K562 (cell line): ENCODE measurements around the gene RAB6C. TPM values are rescaled to one million over a fixed set of nuclear protein-coding genes. Genes with fewer than 3 reads are reported as not detected.
A peak's percentile ranks its signal among the peaks of the same experiment; 100 is the strongest.
"Not testable (repeated sequence)": the region's sequence is repeated elsewhere in the genome, so short reads cannot be mapped to it uniquely, and the experiment has no call there.

Source experiments
- ATAC-seq: fragments of 200-7000 bp; cut with Tn5 transposase; 3 replicates; pipeline ENCODE4 v1.9.1; 2020; ENCODE audit warnings: moderate library complexity
- Bru-seq: library from RNA; stranded (reverse); fragments of 400-500 nt; gene quantifications from one replicate; lab custom pipeline; 2021; lab: Mats Ljungman, UMichigan
- BruChase-seq, 2 experiments: library from RNA; stranded (reverse); fragments of 400-500 nt; gene quantifications; one replicate each; lab custom pipeline; 2021; lab: Mats Ljungman, UMichigan
- BruUV-seq: library from RNA; stranded (reverse); fragments of 400-500 nt; replicated peaks from 2 replicates; lab custom pipeline; 2021; lab: Mats Ljungman, UMichigan
- CTCF ChIA-PET: fragments of 300-600 bp; formaldehyde crosslinking; extraction: SDS; loops from one replicate; lab custom pipeline; 2021; ENCODE audit warnings: low intra/inter-chr PET ratio; lab: Yijun Ruan, JAX
- POLR2A ChIA-PET: fragments of 300-600, 350-650 bp; sonication (Branson Sonifier 250); formaldehyde crosslinking; extraction: SDS; loops from one replicate; lab custom pipeline; 2021; ENCODE audit warnings: antibody characterized with exemption, inconsistent platforms; lab: Yijun Ruan, JAX
- DNase-seq, 4 experiments: peaks; one replicate each; pipeline versions ENCODE4 v3.0.0 to v3.0.0-alpha.2; 2011 to 2018; ENCODE audit warnings: low spot score in 3 of 4, mixed read lengths in 3 of 4; ENCODE audit errors: extremely low read depth in 1 of 4
- FAIRE-seq: peaks from 2 replicates; lab custom pipeline; 2011; peaks lifted over from hg19 to GRCh38; lab: Jason Lieb, UNC
- H2AFZ ChIP-seq: 2 replicates; pipeline ENCODE4 v1.6.0; 2011; ENCODE audit warnings: low read depth, low read length, control low read depth, inconsistent platforms
- H3K27ac ChIP-seq: fragments of 200-600 bp; 3 replicates; pipeline ENCODE4 v1.8.0; 2011; ENCODE audit warnings: low read depth, mild to moderate bottlenecking, control low read depth, inconsistent platforms, low read length, moderate library complexity, mixed read lengths; ENCODE audit errors: extremely low read depth
- H3K27me3 ChIP-seq, 2 experiments: fragments of 300-600 bp in 1 of 2; 2 replicates in 1 of 2; 3 replicates in 1 of 2; pipeline versions ENCODE4 v1.6.0 to v1.8.0; 2011; ENCODE audit warnings: inconsistent platforms in 2 of 2, low read length in 2 of 2, mild to moderate bottlenecking in 1 of 2, mixed read lengths in 1 of 2, moderate library complexity in 1 of 2; ENCODE audit not compliant: control insufficient read depth in 2 of 2, insufficient read depth in 2 of 2
- H3K36me3 ChIP-seq: fragments of 300-600 bp; 3 replicates; pipeline ENCODE4 v1.8.0; 2011; ENCODE audit warnings: mild to moderate bottlenecking, low read length, inconsistent platforms; ENCODE audit not compliant: control insufficient read depth, insufficient read depth
- H3K4me1 ChIP-seq, 2 experiments: fragments of 200-600 bp in 1 of 2; replicated peaks in 1 of 2; 2 replicates in 1 of 2; 3 replicates in 1 of 2; pipeline versions ENCODE4 v1.5.1 to v1.8.0; 2011; ENCODE audit warnings: inconsistent platforms in 2 of 2, low read length in 2 of 2, mild to moderate bottlenecking in 1 of 2, mixed read lengths in 1 of 2, moderate library complexity in 1 of 2; ENCODE audit not compliant: control insufficient read depth in 2 of 2, insufficient read depth in 2 of 2
- H3K4me2 ChIP-seq: 2 replicates; pipeline ENCODE4 v1.6.1; 2011; ENCODE audit warnings: low read length, control low read depth, inconsistent platforms, mixed read lengths; ENCODE audit not compliant: insufficient read depth
- H3K4me3 ChIP-seq: fragments of 200-600 bp; sonication (generic), shearing (Covaris generic); 2 replicates; pipeline ENCODE4 v1.5.1; 2016; ENCODE audit warnings: control low read depth, inconsistent platforms
- H3K79me2 ChIP-seq: fragments of 200-600 bp; 3 replicates; pipeline ENCODE4 v1.8.0; 2011; ENCODE audit warnings: low read length, inconsistent platforms; ENCODE audit not compliant: control insufficient read depth, insufficient read depth
- H3K9ac ChIP-seq, 2 experiments: 2 replicates each; pipeline versions ENCODE4 v1.6.0 to v1.6.1; 2011; ENCODE audit warnings: low read depth in 2 of 2, low read length in 2 of 2, control low read depth in 1 of 2, inconsistent platforms in 1 of 2, mild to moderate bottlenecking in 1 of 2, mixed read lengths in 1 of 2; ENCODE audit not compliant: insufficient read depth in 1 of 2
- H3K9me1 ChIP-seq: one replicate; pipeline ENCODE4 v1.6.0; 2011; ENCODE audit warnings: inconsistent platforms, mild to moderate bottlenecking, low read length, moderate library complexity; ENCODE audit not compliant: control insufficient read depth, insufficient read depth
- H3K9me3 ChIP-seq: replicated peaks from 2 replicates; pipeline ENCODE4 v1.5.1; 2011; ENCODE audit warnings: low read depth, low read length, inconsistent platforms; ENCODE audit not compliant: control insufficient read depth, insufficient read depth
- H4K20me1 ChIP-seq: replicated peaks from 2 replicates; pipeline ENCODE4 v1.6.1; 2011; ENCODE audit warnings: low read length, inconsistent platforms, mixed read lengths; ENCODE audit not compliant: control insufficient read depth, insufficient read depth
- ARID2 ChIP-seq: fragments of 450-650 bp; IDR thresholded peaks from 2 replicates; pipeline ENCODE4 v1.6.1; 2017; ENCODE audit warnings: antibody characterized with exemption, mild to moderate bottlenecking
- DMBX1 ChIP-seq: fragments of 250-450 bp; sonication (Bioruptor Pico); IDR thresholded peaks from 2 replicates; pipeline ENCODE4 v1.8.0; 2022; ENCODE audit warnings: inconsistent platforms, mild to moderate bottlenecking, moderate library complexity, borderline replicate concordance
- EP300 ChIP-seq: IDR thresholded peaks from 2 replicates; pipeline ENCODE4 v1.6.1; 2012; ENCODE audit warnings: low read length, improper control_type of control experiment
- ETV1 ChIP-seq: fragments of 450-650 bp; conservative IDR thresholded peaks from 2 replicates; pipeline ENCODE4 v1.6.1; 2016; ENCODE audit warnings: missing genetic modification characterization, control low read depth, low read depth, missing compliant biosample characterization
- ETV5 ChIP-seq: sonication (generic); formaldehyde crosslinking; IDR thresholded peaks from 2 replicates; pipeline ENCODE4 v1.4.0; 2020; ENCODE audit warnings: low read depth, mild to moderate bottlenecking, missing genetic modification reagents
- RAD21 ChIP-seq, 2 experiments: fragments of 250-450 bp in 1 of 2; fragments of 450-650 bp in 1 of 2; sonication (Bioruptor Pico) in 1 of 2; formaldehyde crosslinking in 1 of 2; IDR thresholded peaks in 1 of 2; conservative IDR thresholded peaks in 1 of 2; 2 replicates each; pipeline versions ENCODE4 v1.4.0 to v1.8.0; 2020 to 2022; ENCODE audit warnings: mild to moderate bottlenecking in 2 of 2, moderate library complexity in 1 of 2
- SAP30 ChIP-seq: fragments of 200-600 bp; sonication (generic); IDR thresholded peaks from 2 replicates; pipeline ENCODE4 v1.6.1; 2012; ENCODE audit warnings: borderline replicate concordance, low read depth, mild to moderate bottlenecking, moderate library complexity, low read length, control low read depth, inconsistent platforms; ENCODE audit not compliant: insufficient read depth, poor library complexity, severe bottlenecking
- SREBF1 ChIP-seq: fragments of 150-350 bp; IDR thresholded peaks from 2 replicates; pipeline ENCODE4 v1.6.1; 2014; ENCODE audit warnings: antibody characterized with exemption, low read depth, low read length, borderline replicate concordance
- SREBF2 ChIP-seq: sonication (generic); formaldehyde crosslinking; IDR thresholded peaks from 2 replicates; pipeline ENCODE4 v1.4.0; 2020; ENCODE audit warnings: mild to moderate bottlenecking, missing genetic modification reagents
- ZNF766 ChIP-seq: fragments of 200-800 bp; sonication (Bioruptor generic); conservative IDR thresholded peaks from 2 replicates; pipeline ENCODE4 v1.6.1; 2016; ENCODE audit warnings: missing genetic modification characterization, missing compliant biosample characterization
- WGBS: fragments of 100-300 bp; shearing (Covaris generic); methylation state at CpG from one replicate; pipeline ENCODE4 v1.1.6; 2016; ENCODE audit warnings: low coverage, mixed read lengths; ENCODE audit not compliant: insufficient coverage; ENCODE audit errors: missing lambda C conversion rate; 5-methylcytosine and 5-hydroxymethylcytosine counted together
- in situ Hi-C: fragments of 300-500 bp; cut with MboI; formaldehyde crosslinking; loops from 4 replicates; pipeline ENCODE4 v1.15.0; 2018; ENCODE audit warnings: inconsistent platforms, mixed read lengths
- intact Hi-C: fragments of 100-400 bp; cut with micrococcal nuclease; formaldehyde crosslinking; loops from 2 replicates; pipeline ENCODE4 v1.14.2; 2022
- long read RNA-seq, 3 experiments: library from polyadenylated mRNA in 2 of 3; library from RNA in 1 of 3; unstranded in 2 of 3; stranded (forward) in 1 of 3; transcript quantifications; one replicate each; pipeline ENCODE4 v2.0.0, GENCODE V29; 2019 to 2022
- polyA minus RNA-seq, 3 experiments: library from RNA; depleted of rRNA, polyadenylated mRNA; stranded (reverse); fragments of >200 nt; gene quantifications; 2 replicates each; pipeline ENCODE4 v1.2.3, GENCODE V29; 2011
- polyA plus RNA-seq, 8 experiments: library from polyadenylated mRNA; depleted of rRNA in 4 of 8; stranded (reverse) in 5 of 8; unstranded in 3 of 8; fragments of >200 nt; fragmentation: Nextera tagmentation in 2 of 8; fragmentation: Illumina TruSeq in 1 of 8; extraction: Ambion mirVana in 2 of 8; extraction: Trizol in 1 of 8; gene quantifications; 2 replicates each; pipeline versions ENCODE4 v1.2.1 to v1.2.3, GENCODE V29; 2011 to 2014; ENCODE audit warnings: inconsistent platforms in 1 of 8, missing spikeins in 1 of 8
- total RNA-seq, 7 experiments: library from RNA; depleted of rRNA in 6 of 7; stranded (reverse); fragments of >200 nt in 6 of 7; fragmentation: Illumina TruSeq in 2 of 7; extraction: Trizol in 2 of 7; gene quantifications; 2 replicates each; pipeline versions ENCODE4 v1.2.1 to v1.2.3, GENCODE V29; 2011 to 2021; ENCODE audit warnings: low replicate concordance in 1 of 7

RAB6C gene
- total RNA-seq (2011; cell fraction: chromatin; rRNA removed; ENCODE audit: low replicate concordance): not detected in 2 replicates
- total RNA-seq (2011; cell fraction: nucleolus; rRNA removed): not detected in 2 replicates
- total RNA-seq (2011; cell fraction: nucleoplasm; rRNA removed): not detected in 2 replicates
- not detected in 2 replicates for total RNA-seq (2014; rRNA removed)
- total RNA-seq (2014; rRNA removed; fragmentation: Illumina TruSeq; extraction: Trizol): not detected in 2 replicates
- total RNA-seq (2015; rRNA removed; fragmentation: Illumina TruSeq; extraction: Trizol): not detected in 2 replicates
- total RNA-seq (2021): not detected in 2 replicates
- polyA plus RNA-seq (2011; rRNA removed): not detected in 2 replicates
- not detected in 2 replicates for polyA plus RNA-seq (2011; cell fraction: cytosol; rRNA removed)
- not detected in 2 replicates for polyA plus RNA-seq (2011; cell fraction: nucleus; rRNA removed)
- polyA plus RNA-seq (2012): 0.06 TPM in 1 of 2 replicates, not detected in the other
- not detected in 2 replicates for polyA plus RNA-seq (2014; fragmentation: Illumina TruSeq; extraction: Trizol)
- polyA plus RNA-seq (2014; fragmentation: Nextera tagmentation; extraction: Ambion mirVana): not detected
- polyA plus RNA-seq (2014; rRNA removed): not detected in 2 replicates
- not detected in 2 replicates for polyA minus RNA-seq (2011; rRNA and poly(A)+ RNA removed)
- not detected in 2 replicates for polyA minus RNA-seq (2011; cell fraction: cytosol; rRNA and poly(A)+ RNA removed)
- not detected in 2 replicates for polyA minus RNA-seq (2011; cell fraction: nucleus; rRNA and poly(A)+ RNA removed)
- not detected for Bru-seq, nascent RNA
- BruChase-seq, experiment 1, labeled RNA remaining after a 2-hour chase: percentile 22 among the genes with signal in this experiment
- BruChase-seq, experiment 2, labeled RNA remaining after a 6-hour chase: percentile 17 among the genes with signal in this experiment
- long read RNA-seq, experiment 1: 0 reads
- long read RNA-seq, experiment 2: 0 reads
- long read RNA-seq, experiment 3: 0 reads

DNA sequence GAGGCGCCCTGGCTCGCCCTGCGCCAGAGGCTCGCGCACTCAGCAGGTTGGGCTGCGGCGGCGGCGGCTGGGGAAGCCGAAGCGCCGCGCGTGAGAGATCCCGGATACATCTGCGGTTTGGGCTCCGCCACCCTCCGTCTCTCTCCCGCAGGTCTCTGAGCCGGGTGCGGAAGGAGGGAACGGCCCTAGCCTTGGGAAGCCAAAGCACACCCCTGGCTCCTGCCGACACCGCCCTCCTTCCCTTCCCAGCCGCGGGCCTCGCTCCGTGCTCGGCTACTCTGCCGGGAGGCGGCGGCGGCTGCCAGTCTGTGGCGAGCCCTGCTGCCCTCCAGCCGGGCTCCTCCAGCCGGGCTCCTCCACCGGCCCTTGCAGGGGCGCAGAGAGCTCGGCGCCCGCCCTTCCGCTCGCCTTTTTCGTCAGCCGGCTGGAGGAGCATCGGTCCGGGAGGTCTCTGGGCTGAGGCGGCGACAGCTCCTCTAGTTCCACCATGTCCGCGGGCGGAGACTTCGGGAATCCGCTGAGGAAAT lies at the start of gene RAB6C:
TSS of gene RAB6C (plus strand) at position 38 of the 527 bp plus-strand sequence. CDS start at position 488, 450 bp downstream.
- BruUV-seq, H4K20me1 ChIP-seq, H3K79me2 ChIP-seq, H3K9me1 ChIP-seq, H3K4me2 ChIP-seq, POLR2A ChIA-PET, DNase-seq, H3K9me3 ChIP-seq, H3K4me3 ChIP-seq, H3K27ac ChIP-seq, H2AFZ ChIP-seq, H3K9ac ChIP-seq, H3K27me3 ChIP-seq, H3K36me3 ChIP-seq, CTCF ChIA-PET, H3K4me1 ChIP-seq, FAIRE-seq, intact Hi-C loops: not testable (repeated sequence)
- ATAC-seq: peak; percentile 70
- 3% methylated on average over 40 of the region's 54 CpGs for WGBS
- in situ Hi-C loops: loop anchor here (5.0 kb wide), 1 partner anchor 1383 kb away; the partner anchor contains the start of gene RAB6D

DNA sequence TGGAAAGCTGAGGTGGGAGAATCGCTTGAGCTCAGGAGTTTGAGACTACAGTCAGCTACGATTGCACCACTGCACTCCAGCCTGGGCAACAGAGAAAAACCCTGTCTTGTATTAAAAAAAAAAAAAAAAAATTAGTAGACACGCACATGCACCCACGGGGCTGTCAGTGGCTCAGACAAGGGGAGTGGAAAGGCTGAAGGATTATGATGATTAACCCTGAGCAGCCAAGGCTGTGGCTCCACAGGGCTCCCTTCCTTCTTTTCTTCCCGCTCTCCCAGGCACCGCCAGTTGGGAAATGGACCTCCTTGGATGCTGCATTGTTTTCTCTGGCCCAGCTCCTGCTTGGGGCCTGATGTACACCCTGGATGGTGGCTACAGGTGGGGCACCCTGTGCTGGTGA lies 49.0 kb upstream of the RAB6C start:
- H3K27ac ChIP-seq: no peak overlapping the region
- 0 out of 2 replicates have a peak, but pooled peaks cover 4% of the 10 kb centered on the region for H4K20me1 ChIP-seq
- no TSS peak for BruUV-seq
- no peaks in the 10 kb centered on the region for H3K4me1 ChIP-seq
- H3K9me3 ChIP-seq: no peaks in the 10 kb centered on the region
- in situ Hi-C loops (no loop called here), intact Hi-C loops (no loop called here)
- no peak overlapping the region for H2AFZ ChIP-seq
- no peaks in the 10 kb centered on the region for H3K36me3 ChIP-seq
- no peak overlapping the region for H3K4me2 ChIP-seq
- H3K4me3 ChIP-seq: no peak overlapping the region
- H3K9me1 ChIP-seq: no peaks in the 10 kb centered on the region
- no peak for ATAC-seq
- H3K79me2 ChIP-seq: no peaks in the 10 kb centered on the region
- peaks cover 0 to 8% of the 10 kb centered on the region in 2 experiments; a peak in 2 of 5 replicates for H3K27me3 ChIP-seq
- no peak for DNase-seq
- WGBS: 0% methylated on average over 3 of the region's 6 CpGs
- H3K9ac ChIP-seq: no peak overlapping the region
- POLR2A ChIA-PET: interaction anchor here (1.1 kb wide), 1 partner anchor 12 kb away, joined by 3 read pairs; no protein-coding TSS in a partner anchor
- CTCF ChIA-PET: no interaction called here
- FAIRE-seq: no peak
- no peak for TF ChIP-seq ETV5
- no peak for TF ChIP-seq ETV1
- TF ChIP-seq SREBF2 (CRISPR knock-in tag): no peak
- no peak for TF ChIP-seq RAD21 (CRISPR knock-in tag; conservative IDR thresholded peaks at IDR 0.05 in 1 of 2, IDR thresholded peaks at IDR 0.05 in 1 of 2)
- no peak for TF ChIP-seq SAP30
- TF ChIP-seq DMBX1 (CRISPR knock-in tag): no peak
- TF ChIP-seq SREBF1: no peak
- no peak for TF ChIP-seq ARID2
- TF ChIP-seq ZNF766 (CRISPR knock-in tag): no peak
- TF ChIP-seq EP300: no peak
